CD8-positive, alpha-beta memory T cell (primary cell): ENCODE data around the gene ALDH16A1. TPM values are rescaled to one million over a fixed set of nuclear protein-coding genes. Genes with fewer than 3 reads are reported as not detected.

Source experiments
- CTCF ChIA-PET: fragments of 350-600 bp; sonication (Branson Sonifier 250); formaldehyde crosslinking; loops from one replicate; lab custom pipeline; 2021; ENCODE audit warnings: antibody characterized with exemption; lab: Charles Lee
- POLR2A ChIA-PET: fragments of 350-600 bp; sonication (Branson Sonifier 250); formaldehyde crosslinking; loops from one replicate; lab custom pipeline; 2021; ENCODE audit warnings: antibody characterized with exemption; lab: Charles Lee
- DNase-seq, 5 donors: peaks; one replicate each; pipeline versions ENCODE4 v3.0.0 to v3.0.0-alpha.2; 2020 to 2022; ENCODE audit warnings: mixed read lengths in 1 of 5
- H3K27ac ChIP-seq: one replicate; pipeline ENCODE4 v1.7.0; 2013; ENCODE audit warnings: low read depth, mild to moderate bottlenecking, low read length, moderate library complexity
- H3K27me3 ChIP-seq: 2 replicates; pipeline ENCODE4 v1.7.0; 2013; ENCODE audit warnings: low read length, mild to moderate bottlenecking; ENCODE audit not compliant: insufficient read depth, poor library complexity, severe bottlenecking
- H3K36me3 ChIP-seq: 2 replicates; pipeline ENCODE4 v1.7.0; 2013; ENCODE audit warnings: mild to moderate bottlenecking, low read length, moderate library complexity; ENCODE audit not compliant: insufficient read depth
- H3K4me1 ChIP-seq: 2 replicates; pipeline ENCODE4 v1.7.0; 2013; ENCODE audit warnings: mild to moderate bottlenecking, low read length, moderate library complexity; ENCODE audit not compliant: insufficient read depth
- H3K4me3 ChIP-seq: 2 replicates; pipeline ENCODE4 v1.7.0; 2013; ENCODE audit warnings: mild to moderate bottlenecking, low read length
- H3K9me3 ChIP-seq: 2 replicates; pipeline ENCODE4 v1.7.0; 2013; ENCODE audit warnings: mild to moderate bottlenecking, low read length
- H3K27ac Mint-ChIP-seq, 8 donors: one replicate each; pipeline ENCODE4 v1.8.0; 2020 to 2021; ENCODE audit warnings: mixed read lengths in 8 of 8, mild to moderate bottlenecking in 6 of 8, inconsistent platforms in 3 of 8, moderate library complexity in 3 of 8
- H3K27me3 Mint-ChIP-seq, 2 donors: one replicate each; pipeline ENCODE4 v1.8.0; 2020 to 2021; ENCODE audit warnings: mixed read lengths in 2 of 2, mild to moderate bottlenecking in 1 of 2, moderate library complexity in 1 of 2
- H3K36me3 Mint-ChIP-seq, 3 donors: one replicate each; pipeline ENCODE4 v1.8.0; 2020 to 2021; ENCODE audit warnings: mixed read lengths in 3 of 3, inconsistent platforms in 1 of 3, mild to moderate bottlenecking in 1 of 3
- H3K4me1 Mint-ChIP-seq, 3 donors: one replicate each; pipeline ENCODE4 v1.8.0; 2020 to 2021; ENCODE audit warnings: mixed read lengths in 3 of 3, inconsistent platforms in 1 of 3, mild to moderate bottlenecking in 1 of 3
- H3K4me3 Mint-ChIP-seq, 7 donors: one replicate each; pipeline ENCODE4 v1.8.0; 2020 to 2021; ENCODE audit warnings: mixed read lengths in 7 of 7, mild to moderate bottlenecking in 6 of 7, moderate library complexity in 4 of 7, inconsistent platforms in 2 of 7
- H3K9me3 Mint-ChIP-seq, 5 donors: one replicate each; pipeline ENCODE4 v1.8.0; 2020 to 2022; ENCODE audit warnings: mixed read lengths in 5 of 5, mild to moderate bottlenecking in 3 of 5, moderate library complexity in 2 of 5, inconsistent platforms in 1 of 5
- polyA plus RNA-seq: library from polyadenylated mRNA; unstranded; fragments of 300-500 nt; fragmentation: Illumina TruSeq; gene quantifications from one replicate; pipeline ENCODE4 v1.2.3, GENCODE V29; 2021
- total RNA-seq, 2 experiments: library from RNA; stranded (reverse); gene quantifications; one replicate each; pipeline ENCODE4 v1.2.3, GENCODE V29; 2021

Gene ALDH16A1
- total RNA-seq: 10 to 100 TPM; 46.7 to 51.8 TPM
- 32.5 TPM for polyA plus RNA-seq

GRCh38 chr19:49453013-49453756 is at the start of gene ALDH16A1:
TSS of gene ALDH16A1 (plus strand) at chr19:49453225. CDS start at chr19:49453332, 107 bp downstream.
- DNase-seq: peak; percentile 96 to 99 (median 99)
- Histone ChIP-seq H3K36me3 (peaks cover 13% of the 10 kb centered on the region), H3K27me3 (no peaks in the 10 kb centered on the region), H3K9me3 (no peaks in the 10 kb centered on the region), H3K4me1 (peaks cover 45% of the 10 kb centered on the region), H3K27ac (peak within 1 kb of the TSS; percentile 99), H3K4me3 (peak within 1 kb of the TSS; percentile 99)
- Mint-ChIP-seq H3K27ac (peak within 1 kb of the TSS; percentile 80 to 100 (median 100)), H3K27me3 (no peaks in the 10 kb centered on the region), H3K36me3 (peaks cover 7 to 58% (median 13%) of the 10 kb centered on the region in 3 donors), H3K4me3 (peak within 1 kb of the TSS; percentile 93 to 100 (median 98)), H3K4me1 (peaks cover 44 to 71% (median 50%) of the 10 kb centered on the region in 3 donors), H3K9me3 (no peaks in the 10 kb centered on the region)
- POLR2A ChIA-PET: interaction anchor here (0.6 to 3.0 kb wide), 9 partner anchors 9 to 189 kb away, joined by 3 to 62 read pairs (median 5); partner anchors contain the start of genes FLT3LG, RPS11 and SCAF1
- CTCF ChIA-PET: interaction anchor here (1.2 to 4.7 kb wide), 7 partner anchors 8 to 94 kb away, joined by 3 to 51 read pairs (median 5); partner anchors contain the start of gene FLT3LG

- POLR2A ChIA-PET: no interaction called here
- Histone ChIP-seq H3K9me3 (no peaks in the 10 kb centered on the region), H3K27me3 (no peaks in the 10 kb centered on the region), H3K36me3 (no peaks in the 10 kb centered on the region), H3K27ac (no peak overlapping the region), H3K4me3 (no peak overlapping the region), H3K4me1 (peaks cover 11% of the 10 kb centered on the region)
- Mint-ChIP-seq H3K27ac (no peak overlapping the region), H3K4me3 (no peak overlapping the region), H3K9me3 (no peaks in the 10 kb centered on the region), H3K27me3 (peaks cover 0 to 5% of the 10 kb centered on the region in 2 donors), H3K4me1 (peaks cover 10 to 20% (median 17%) of the 10 kb centered on the region in 3 donors), H3K36me3 (peaks cover 0 to 2% (median 0%) of the 10 kb centered on the region in 3 donors)
- peak in 1 of 5 donors; percentile 13 for DNase-seq
- CTCF ChIA-PET: interaction anchor here (1.0 to 1.6 kb wide), 2 partner anchors 11 to 73 kb away, joined by 3 to 5 read pairs; no protein-coding TSS in a partner anchor
Observed at GRCh38 chr19:49403404-49404187, 49.4 kb upstream of the ALDH16A1 start.

- H3K9me3 ChIP-seq: no peaks in the 10 kb centered on the region
- no peak for DNase-seq
- Mint-ChIP-seq H3K9me3 (no peaks in the 10 kb centered on the region), H3K27ac (no peak overlapping the region), H3K36me3 (no peaks in the 10 kb centered on the region), H3K27me3 (peaks cover 0 to 4% of the 10 kb centered on the region in 2 donors), H3K4me3 (no peak overlapping the region), H3K4me1 (peaks cover 33 to 51% (median 45%) of the 10 kb centered on the region in 3 donors)
- H3K36me3 ChIP-seq: no peaks in the 10 kb centered on the region
- no peaks in the 10 kb centered on the region for H3K27me3 ChIP-seq
- peaks cover 39% of the 10 kb centered on the region for H3K4me1 ChIP-seq
- H3K4me3 ChIP-seq: no peak overlapping the region
- no peak overlapping the region for H3K27ac ChIP-seq
- CTCF ChIA-PET: interaction anchor here (0.9 to 1.2 kb wide), 3 partner anchors 10 to 66 kb away, joined by 3 read pairs; no protein-coding TSS in a partner anchor
- POLR2A ChIA-PET: no interaction called here
Observed at GRCh38 chr19:49407079-49407478, 45.9 kb upstream of the ALDH16A1 start.

GRCh38 chr19:49407482-49408015 is 45.5 kb upstream of the ALDH16A1 start:
- CTCF ChIA-PET: interaction anchor here (0.9 to 1.0 kb wide), 2 partner anchors 9 to 66 kb away, joined by 3 read pairs; no protein-coding TSS in a partner anchor
- no peaks in the 10 kb centered on the region for H3K36me3 ChIP-seq
- H3K4me3 ChIP-seq: no peak overlapping the region
- H3K27me3 ChIP-seq: no peaks in the 10 kb centered on the region
- Mint-ChIP-seq H3K27me3 (peaks cover 0 to 4% of the 10 kb centered on the region in 2 donors), H3K27ac (peak overlapping the region in 3 of 8 donors; percentile 54 to 74 (median 66)), H3K9me3 (no peaks in the 10 kb centered on the region), H3K4me3 (no peak overlapping the region), H3K4me1 (peaks cover 36 to 54% (median 49%) of the 10 kb centered on the region in 3 donors), H3K36me3 (no peaks in the 10 kb centered on the region)
- DNase-seq: no peak
- no peak overlapping the region for H3K27ac ChIP-seq
- POLR2A ChIA-PET: no interaction called here
- no peaks in the 10 kb centered on the region for H3K9me3 ChIP-seq
- H3K4me1 ChIP-seq: peaks cover 41% of the 10 kb centered on the region

- no peaks in the 10 kb centered on the region for H3K9me3 ChIP-seq
- Mint-ChIP-seq H3K36me3 (no peaks in the 10 kb centered on the region), H3K4me3 (peak overlapping the region in 6 of 7 donors; percentile 19 to 72 (median 55)), H3K4me1 (peaks cover 36 to 54% (median 50%) of the 10 kb centered on the region in 3 donors), H3K9me3 (no peaks in the 10 kb centered on the region), H3K27me3 (peaks cover 0 to 4% of the 10 kb centered on the region in 2 donors), H3K27ac (peak overlapping the region in 7 of 8 donors; percentile 63 to 96 (median 84))
- peak overlapping the region; percentile 5 for H3K4me3 ChIP-seq
- peaks cover 41% of the 10 kb centered on the region for H3K4me1 ChIP-seq
- ChIA-PET CTCF (interaction anchor here (0.9 to 1.5 kb wide), 4 partner anchors 17 to 65 kb away, joined by 3 to 4 read pairs (median 4); partner anchors contain the start of gene FLT3LG), POLR2A (interaction anchor here (1.0 kb wide), 1 partner anchor 41 kb away, joined by 3 read pairs; no protein-coding TSS in a partner anchor)
- peak overlapping the region; percentile 3 for H3K27ac ChIP-seq
- no peaks in the 10 kb centered on the region for H3K36me3 ChIP-seq
- DNase-seq: no peak
- no peaks in the 10 kb centered on the region for H3K27me3 ChIP-seq
Observed at GRCh38 chr19:49408816-49409440, 44.1 kb upstream of the ALDH16A1 start.

- peaks cover 36 to 54% (median 50%) of the 10 kb centered on the region in 3 donors for H3K4me1 Mint-ChIP-seq
Observed at GRCh38 chr19:49409441-49410029, 43.5 kb upstream of the ALDH16A1 start.

More at GRCh38 chr19:49409441-49410029, 43.5 kb upstream of the ALDH16A1 start:
- Mint-ChIP-seq H3K36me3 (no peaks in the 10 kb centered on the region), H3K9me3 (no peaks in the 10 kb centered on the region), H3K27me3 (peaks cover 0 to 6% of the 10 kb centered on the region in 2 donors), H3K27ac (peak overlapping the region; percentile 63 to 96 (median 82)), H3K4me3 (peak overlapping the region; percentile 0 to 79 (median 55))
- H3K27me3 ChIP-seq: no peaks in the 10 kb centered on the region
- CTCF ChIA-PET: interaction anchor here (0.9 to 1.5 kb wide), 4 partner anchors 18 to 64 kb away, joined by 3 to 4 read pairs (median 4); partner anchors contain the start of gene FLT3LG
- H3K9me3 ChIP-seq: no peaks in the 10 kb centered on the region
- H3K4me3 ChIP-seq: peak overlapping the region; percentile 5
- H3K4me1 ChIP-seq: peaks cover 41% of the 10 kb centered on the region
- DNase-seq: no peak
- POLR2A ChIA-PET: interaction anchor here (1.0 kb wide), 1 partner anchor 41 kb away, joined by 3 read pairs; no protein-coding TSS in a partner anchor
- no peaks in the 10 kb centered on the region for H3K36me3 ChIP-seq
- H3K27ac ChIP-seq: peak overlapping the region; percentile 3
